HEK293T (cell line): ENCODE data around the gene TRIM33.

Experiments used
- CTCF ChIA-PET: fragments of 350-600 bp; formaldehyde crosslinking; extraction: SDS; loops from one replicate; lab custom pipeline; 2021; ENCODE audit warnings: antibody characterized with exemption, inconsistent platforms; lab: Yijun Ruan, JAX
- POLR2A ChIA-PET: fragments of 350-600 bp; formaldehyde crosslinking; extraction: SDS; loops from one replicate; lab custom pipeline; 2020; ENCODE audit warnings: antibody characterized with exemption, inconsistent platforms; lab: Yijun Ruan, JAX
- DNase-seq: peaks from one replicate; pipeline ENCODE4 v3.0.0; 2012; ENCODE audit warnings: mixed read lengths; ENCODE audit errors: extremely low spot score
- ARNT ChIP-seq: fragments of 450-650 bp; IDR thresholded peaks from 2 replicates; pipeline ENCODE4 v1.6.1; 2017; ENCODE audit warnings: mild to moderate bottlenecking
- BHLHE40 ChIP-seq: fragments of 450-650 bp; IDR thresholded peaks from 2 replicates; pipeline ENCODE4 v1.6.1; 2016; ENCODE audit warnings: mild to moderate bottlenecking, moderate library complexity, borderline replicate concordance
- CTBP1 ChIP-seq: fragments of 450-650 bp; IDR thresholded peaks from 2 replicates; pipeline ENCODE4 v1.6.1; 2016; ENCODE audit warnings: borderline replicate concordance
- ELF4 ChIP-seq: fragments of 450-650 bp; IDR thresholded peaks from 2 replicates; pipeline ENCODE4 v1.6.1; 2017; ENCODE audit warnings: antibody characterized with exemption
- FOXA1 ChIP-seq: fragments of 450-650 bp; IDR thresholded peaks from 2 replicates; pipeline ENCODE4 v1.6.1; 2016; ENCODE audit warnings: mild to moderate bottlenecking
- FOXK2 ChIP-seq: fragments of 450-650 bp; IDR thresholded peaks from 2 replicates; pipeline ENCODE4 v1.6.1; 2016; ENCODE audit warnings: mild to moderate bottlenecking
- FOXM1 ChIP-seq: fragments of 450-650 bp; IDR thresholded peaks from 2 replicates; pipeline ENCODE4 v1.6.1; 2017; ENCODE audit warnings: mild to moderate bottlenecking, borderline replicate concordance
- HDGF ChIP-seq: fragments of 450-650 bp; IDR thresholded peaks from 2 replicates; pipeline ENCODE4 v1.6.1; 2017; ENCODE audit warnings: antibody characterized with exemption, borderline replicate concordance
- L3MBTL2 ChIP-seq: fragments of 450-650 bp; conservative IDR thresholded peaks from 2 replicates; pipeline ENCODE4 v1.6.1; 2016; ENCODE audit warnings: mild to moderate bottlenecking
- LEF1 ChIP-seq: fragments of 450-650 bp; IDR thresholded peaks from 2 replicates; pipeline ENCODE4 v1.6.1; 2017; ENCODE audit warnings: mild to moderate bottlenecking, borderline replicate concordance
- NFRKB ChIP-seq: fragments of 450-650 bp; IDR thresholded peaks from 2 replicates; pipeline ENCODE4 v1.6.1; 2016; ENCODE audit warnings: mild to moderate bottlenecking, moderate library complexity
- PKNOX1 ChIP-seq: fragments of 450-650 bp; IDR thresholded peaks from 2 replicates; pipeline ENCODE4 v1.6.1; 2016
- SP1 ChIP-seq: fragments of 450-650 bp; IDR thresholded peaks from 2 replicates; pipeline ENCODE4 v1.6.1; 2017
- SUZ12 ChIP-seq: fragments of 450-650 bp; IDR thresholded peaks from 2 replicates; pipeline ENCODE4 v1.6.1; 2016; ENCODE audit warnings: mild to moderate bottlenecking
- TARDBP ChIP-seq: fragments of 450-650 bp; IDR thresholded peaks from 2 replicates; pipeline ENCODE4 v1.6.1; 2016
- ZNF384 ChIP-seq: fragments of 450-650 bp; IDR thresholded peaks from 2 replicates; pipeline ENCODE4 v1.6.1; 2016

TRIM33 gene

GRCh38 chr1:114352797-114353196 is 158.2 kb downstream of the TRIM33 start:
- TF ChIP-seq SUZ12 (no peak), L3MBTL2 (no peak), FOXA1 (no peak), TARDBP (no peak), HDGF (no peak), PKNOX1 (no peak), ARNT (no peak), NFRKB (no peak), ELF4 (no peak), CTBP1 (no peak), BHLHE40 (no peak), FOXK2 (no peak), ZNF384 (no peak), LEF1 (no peak), SP1 (no peak), FOXM1 (no peak)
- DNase-seq: no peak
- ChIA-PET CTCF (interaction anchor here (0.8 to 1.0 kb wide), 2 partner anchors 10 to 276 kb away, joined by 3 to 4 read pairs; no protein-coding TSS in a partner anchor), POLR2A (no interaction called here)

GRCh38 chr1:114350731-114351445 is 160.1 kb downstream of the TRIM33 start:
- no peak for DNase-seq
- POLR2A ChIA-PET: no interaction called here
- CTCF ChIA-PET: no interaction called here
- TF ChIP-seq PKNOX1 (no peak), TARDBP (no peak), CTBP1 (no peak), HDGF (no peak), ELF4 (no peak), FOXM1 (no peak), NFRKB (no peak), ZNF384 (no peak)

GRCh38 chr1:114349891-114350605 is 161.0 kb downstream of the TRIM33 start:
- ChIA-PET POLR2A (no interaction called here), CTCF (no interaction called here)
- TF ChIP-seq HDGF: no peak
- TF ChIP-seq ELF4: no peak
- TF ChIP-seq CTBP1: no peak
- no peak for TF ChIP-seq SUZ12
- no peak for TF ChIP-seq TARDBP
- no peak for TF ChIP-seq FOXA1
- no peak for TF ChIP-seq NFRKB
- TF ChIP-seq ARNT: no peak
- TF ChIP-seq FOXM1: no peak
- TF ChIP-seq LEF1: no peak
- TF ChIP-seq ZNF384: no peak
- TF ChIP-seq L3MBTL2: no peak
- TF ChIP-seq BHLHE40: no peak
- no peak for TF ChIP-seq SP1
- no peak for TF ChIP-seq PKNOX1
- no peak for TF ChIP-seq FOXK2
- DNase-seq: no peak

- TF ChIP-seq PKNOX1 (no peak), BHLHE40 (no peak), CTBP1 (no peak), NFRKB (no peak), HDGF (no peak), L3MBTL2 (no peak), TARDBP (no peak), SUZ12 (no peak), ELF4 (no peak), FOXK2 (no peak), ZNF384 (no peak), LEF1 (no peak), SP1 (no peak), FOXM1 (no peak), ARNT (no peak), FOXA1 (no peak)
- ChIA-PET POLR2A (interaction anchor here (1.3 kb wide), 1 partner anchor 369 kb away, joined by 4 read pairs; the partner anchor contains the start of gene NRAS), CTCF (interaction anchor here (0.5 to 1.4 kb wide), 18 partner anchors 10 to 312 kb away, joined by 3 to 7 read pairs (median 3); no protein-coding TSS in a partner anchor)
- no peak for DNase-seq
Observed at GRCh38 chr1:114347431-114348209, 163.4 kb downstream of the TRIM33 start.
